COR-L47 (cell line): ENCODE measurements around the gene OLFM1.

ENCODE experiments used
- DNase-seq: peaks from one replicate; lab custom pipeline; 2025; lab: John Stamatoyannopoulos, UW

OLFM1 gene

GRCh38 chr9:135076876-135077430, 10.5 kb upstream of the OLFM1 start:
- no peak for DNase-seq

DNA sequence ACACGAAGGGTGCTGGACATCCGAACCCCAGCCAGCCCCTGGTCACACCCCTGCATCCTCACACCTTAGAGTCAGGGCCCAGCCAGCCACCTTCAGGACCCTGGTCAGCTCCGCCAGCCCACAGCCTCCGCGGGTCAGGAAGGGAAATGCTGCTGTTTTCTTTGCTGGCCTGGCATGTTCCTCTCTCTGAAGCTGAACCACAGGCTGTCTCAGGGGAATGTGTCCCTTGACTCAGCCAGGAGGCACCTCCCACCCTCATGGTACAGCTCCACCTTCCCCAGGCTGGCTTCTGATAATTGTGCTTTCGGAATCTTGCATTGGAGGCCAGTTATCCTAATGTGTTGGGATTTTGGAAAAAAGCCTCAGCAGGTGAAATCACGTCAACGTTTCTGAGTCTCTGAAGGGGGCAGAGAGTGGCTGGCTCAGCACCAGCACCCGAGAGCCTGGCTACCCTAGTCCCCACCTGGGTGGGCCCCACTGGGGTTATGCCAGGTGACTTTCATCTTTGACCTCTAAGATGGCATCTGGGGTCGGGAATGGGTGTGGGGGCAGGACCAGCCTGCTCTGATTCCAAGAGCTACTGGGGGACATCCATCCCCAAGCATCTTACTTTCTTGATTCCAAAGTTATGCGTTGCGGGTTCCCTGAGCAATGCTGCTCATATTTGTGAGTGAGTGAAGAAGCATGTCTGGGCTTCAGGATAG, 9.8 kb upstream of the OLFM1 start:
- DNase-seq = no peak

GRCh38 chr9:135078361-135078821, 9.1 kb upstream of the OLFM1 start:
- DNase-seq = no peak

GRCh38 chr9:135079018-135079417, 8.4 kb upstream of the OLFM1 start:
- no peak for DNase-seq

- no peak for DNase-seq
These were observed 7.8 kb upstream of the OLFM1 start for GRCh38 chr9:135079676-135080075.

GRCh38 chr9:135080286-135081263, 6.9 kb upstream of the OLFM1 start:
- DNase-seq = no peak

DNA sequence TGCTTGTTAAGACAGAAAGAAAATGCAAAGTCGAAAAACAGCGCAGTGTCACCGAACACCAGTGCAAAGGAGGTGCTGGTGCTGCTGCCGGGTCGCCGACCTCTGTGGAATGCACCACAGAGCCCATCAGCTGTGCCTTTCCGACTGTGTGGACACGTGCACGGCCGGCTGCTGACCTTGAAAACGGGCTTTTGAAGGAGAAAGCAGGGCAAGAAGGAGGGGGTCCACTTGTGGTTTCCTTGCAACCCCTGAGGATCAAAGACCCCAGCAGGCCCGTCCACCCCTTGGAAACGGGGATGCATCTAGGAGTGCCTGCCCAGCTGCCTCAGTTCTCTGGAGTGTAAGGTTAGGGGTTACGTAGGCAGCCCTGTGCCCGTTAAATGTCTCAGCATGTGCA, 6.2 kb upstream of the OLFM1 start:
- no peak for DNase-seq

GRCh38 chr9:135081731-135082130, 5.7 kb upstream of the OLFM1 start:
- DNase-seq = no peak

GRCh38 chr9:135082536-135082935, 4.9 kb upstream of the OLFM1 start:
- no peak for DNase-seq

- no peak for DNase-seq
These were observed 4.1 kb upstream of the OLFM1 start for GRCh38 chr9:135083241-135083810.

GRCh38 chr9:135083831-135084230, 3.6 kb upstream of the OLFM1 start:
- DNase-seq = no peak

- DNase-seq = no peak
These were observed 3.2 kb upstream of the OLFM1 start for GRCh38 chr9:135084262-135084661.

GRCh38 chr9:135084881-135085760, 2.3 kb upstream of the OLFM1 start:
- no peak for DNase-seq

- peak; percentile 39 for DNase-seq
These were observed 1.5 kb upstream of the OLFM1 start for GRCh38 chr9:135085830-135086546.

- DNase-seq = no peak
These were observed 625 bp upstream of the OLFM1 start for GRCh38 chr9:135086597-135087488.

- DNase-seq = no peak
These were observed 455 bp downstream of the OLFM1 start for GRCh38 chr9:135087899-135088347.

GRCh38 chr9:135088348-135088978, 995 bp downstream of the OLFM1 start:
- DNase-seq = no peak

DNA sequence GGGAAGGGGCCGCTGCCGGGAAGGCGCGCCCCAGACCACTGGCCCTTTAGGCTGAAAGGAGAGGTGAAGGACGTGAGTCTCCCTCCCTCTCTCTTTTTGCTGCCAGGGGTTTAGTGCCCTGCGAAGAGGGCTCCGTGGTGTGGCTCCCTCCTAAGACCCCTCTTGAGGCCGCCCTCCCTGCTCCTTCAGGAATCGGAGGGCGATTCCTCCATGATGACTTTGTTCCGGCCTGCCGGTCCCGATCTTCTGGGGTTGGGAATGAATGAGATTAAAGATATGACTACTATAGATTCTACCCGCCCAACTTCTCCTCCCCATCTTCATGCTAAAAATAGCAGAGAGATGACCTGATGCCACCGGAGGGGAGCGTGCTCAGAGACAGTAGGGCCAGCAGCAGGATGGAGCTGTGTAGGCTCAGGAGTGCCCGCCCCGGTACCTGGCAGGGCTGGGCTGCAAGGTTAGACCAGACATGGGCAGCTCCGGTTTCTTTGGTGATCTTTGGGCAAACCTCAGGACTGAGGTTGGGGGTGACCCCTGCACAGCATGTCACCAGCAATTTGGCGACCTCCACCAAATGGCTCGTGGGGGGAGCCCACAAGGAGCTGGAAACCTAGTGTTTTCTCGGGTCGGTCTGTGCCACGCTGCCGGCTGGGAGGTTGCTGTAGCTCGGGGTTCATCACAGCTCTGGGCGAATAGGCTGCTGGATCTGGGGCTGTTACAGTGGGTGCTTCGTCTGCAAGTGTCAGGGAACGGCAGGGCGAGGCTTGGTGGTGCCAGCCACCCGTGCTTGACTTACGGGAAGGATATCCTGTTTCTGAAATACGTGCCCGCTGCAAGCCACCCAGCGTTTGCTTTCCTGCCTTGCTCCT, 1.7 kb downstream of the OLFM1 start:
- DNase-seq = no peak
